HG03378 (cell line): ENCODE data around the gene PLEKHO1.

Source experiments
- ATAC-seq: cut with Tn5 transposase; IDR thresholded peaks from one replicate; pipeline ENCODE4 v1.9.1; 2021; ENCODE audit warnings: mild to moderate bottlenecking, moderate library complexity; ENCODE audit not compliant: unreplicated experiment

The PLEKHO1 gene

DNA sequence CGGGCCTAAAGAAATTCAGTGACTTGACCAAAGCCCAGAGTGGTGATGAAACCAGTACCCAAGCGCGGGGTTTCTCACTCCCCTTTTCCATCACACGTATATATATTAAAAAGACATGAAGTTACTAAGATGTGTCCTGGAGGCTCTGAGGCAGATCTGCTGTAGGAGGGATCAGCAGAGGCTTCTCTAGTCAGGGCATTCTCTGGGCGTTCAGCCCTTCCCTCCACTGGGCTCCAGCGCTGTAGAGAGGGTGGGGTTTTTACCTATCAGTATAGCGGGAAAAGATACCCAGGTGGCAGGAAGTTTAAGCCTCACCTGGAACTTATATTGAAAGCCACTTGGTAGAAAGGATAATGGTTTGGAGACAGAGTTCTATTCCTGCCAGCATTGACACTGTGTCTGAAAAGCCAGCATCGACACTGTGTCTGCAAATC is 862 bp upstream of the PLEKHO1 start:
- no peak for ATAC-seq

DNA sequence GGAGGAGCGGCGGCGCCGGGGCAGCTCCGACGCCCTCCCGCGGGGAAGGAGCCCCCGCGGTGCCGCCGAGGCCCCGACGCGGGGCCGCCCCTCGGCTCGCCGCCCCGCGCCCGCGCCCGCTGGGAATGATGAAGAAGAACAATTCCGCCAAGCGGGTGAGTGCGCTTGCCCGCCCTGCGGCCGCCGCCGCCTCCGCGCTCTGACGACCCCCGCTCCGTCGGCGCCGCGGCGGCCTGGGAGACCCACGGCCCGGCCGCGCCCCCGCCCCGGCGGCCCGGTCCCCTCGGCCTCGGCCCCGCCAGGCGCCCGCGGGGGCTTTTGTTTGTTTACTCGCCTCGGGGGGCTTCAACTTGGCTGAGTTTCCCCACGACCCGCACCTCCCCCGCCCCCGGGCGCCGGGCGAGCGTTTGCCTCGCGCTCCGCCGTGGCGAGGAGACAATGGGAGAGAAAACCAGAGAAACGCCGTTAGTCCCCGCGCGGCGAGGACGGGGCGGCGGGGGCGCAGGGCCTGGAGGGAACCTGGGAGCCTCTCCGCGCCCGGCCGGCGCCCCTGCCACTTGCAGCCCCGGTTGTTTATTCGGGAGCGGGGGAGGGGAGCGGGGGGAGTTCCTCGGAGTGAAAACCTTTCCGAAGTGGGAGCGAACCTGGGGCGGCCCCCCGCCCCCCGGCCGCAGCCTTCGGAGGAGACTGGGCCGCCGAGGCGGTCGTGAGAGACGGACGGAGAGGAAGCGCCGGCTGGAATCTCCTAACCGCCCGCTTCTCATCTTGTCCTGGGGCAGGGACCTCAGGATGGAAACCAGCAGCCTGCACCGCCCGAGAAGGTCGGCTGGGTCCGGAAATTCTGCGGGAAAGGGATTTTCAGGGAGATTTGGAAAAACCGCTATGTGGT is 661 bp downstream of the PLEKHO1 start:
- ATAC-seq, result no peak

DNA sequence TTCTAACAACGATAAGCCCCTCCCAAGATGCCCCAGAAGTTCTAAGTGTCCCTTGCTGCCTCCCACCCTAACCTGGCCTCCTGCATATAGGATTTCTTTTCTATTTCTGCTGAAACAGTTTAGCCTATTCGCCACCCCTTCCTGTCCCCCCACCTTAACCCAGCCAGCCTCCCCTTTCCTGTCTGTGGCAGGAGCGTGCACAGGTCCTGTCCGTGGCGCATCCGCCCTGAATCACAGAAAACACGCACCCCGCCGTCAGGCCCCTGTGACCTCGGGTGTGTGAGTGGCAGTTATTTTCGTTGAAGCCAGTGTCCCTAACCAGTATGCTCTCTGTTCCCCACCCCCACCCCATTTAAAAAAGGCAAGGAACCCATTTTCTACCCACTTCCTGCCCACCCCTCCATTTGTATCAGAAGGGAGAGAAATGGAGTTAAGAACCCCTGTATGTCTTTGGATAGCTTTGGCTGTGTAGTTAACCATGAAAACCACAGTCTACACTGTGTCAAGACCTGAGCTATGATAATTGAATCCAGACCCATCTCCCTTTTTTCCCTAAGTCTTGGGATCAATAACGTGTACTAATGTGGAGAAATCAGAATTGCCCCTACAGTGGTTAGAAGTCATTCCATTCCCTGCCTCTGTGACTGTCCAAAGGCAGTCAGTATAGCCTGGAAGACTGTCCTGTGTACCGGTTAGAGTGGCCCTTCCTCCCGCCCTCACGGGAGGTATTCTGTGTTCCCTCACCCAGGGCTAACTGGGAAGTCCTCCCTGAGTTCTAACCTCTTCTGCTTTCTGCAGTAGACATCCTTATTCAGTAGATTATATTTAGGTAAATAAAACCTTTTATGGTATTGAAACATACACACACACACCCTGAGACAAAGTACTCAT is 1.8 kb downstream of the PLEKHO1 start:
- no peak for ATAC-seq

DNA sequence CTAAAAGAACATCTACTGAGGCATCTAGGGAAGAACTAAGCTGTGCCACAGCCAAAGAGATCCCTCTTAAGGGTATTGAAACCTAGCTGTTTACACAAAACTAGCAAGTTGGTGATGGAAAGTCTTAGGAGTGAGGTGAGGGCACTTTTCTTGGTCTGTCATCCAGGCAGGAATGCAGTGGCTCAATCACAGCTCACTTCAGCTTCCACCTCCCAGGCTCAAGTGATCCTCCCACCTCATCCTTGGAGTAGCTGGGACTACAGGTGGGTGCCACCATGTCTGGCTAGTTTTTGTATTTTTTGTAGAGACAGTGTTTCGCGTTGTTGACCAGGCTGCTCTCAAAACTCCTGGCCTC is 2.4 kb downstream of the PLEKHO1 start:
- ATAC-seq, result no peak

DNA sequence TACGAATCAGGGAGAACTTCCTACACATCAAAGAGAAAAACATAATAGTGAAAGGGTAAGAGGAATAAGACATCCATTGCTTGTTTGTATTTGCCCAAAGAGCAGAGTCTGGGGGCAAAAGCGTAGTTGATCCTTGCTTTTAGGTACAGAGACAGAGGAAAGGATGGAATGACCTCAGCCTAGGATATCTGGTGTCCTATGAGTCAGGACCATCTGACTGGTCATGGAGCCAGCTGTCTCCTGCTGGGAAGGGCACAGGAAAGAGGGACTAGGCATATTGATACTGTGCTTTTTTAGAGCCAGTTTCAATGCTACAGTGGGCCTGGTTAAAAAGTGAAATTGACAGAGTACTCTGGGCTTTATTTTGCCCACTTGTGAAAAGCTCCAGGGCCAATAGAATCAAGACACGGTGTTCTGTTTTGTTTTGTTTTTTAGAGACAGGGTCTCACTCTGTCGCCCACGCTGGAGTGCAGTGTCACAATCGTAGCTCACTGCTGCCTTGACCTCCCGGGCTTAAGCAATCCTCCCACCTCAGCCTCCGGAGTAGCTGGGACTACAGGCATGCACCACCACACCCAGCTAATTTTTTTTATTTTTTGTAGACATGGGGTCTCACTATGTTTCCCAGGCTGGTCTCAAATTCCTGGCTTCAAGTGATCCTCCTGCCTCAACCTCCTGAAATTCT is 3.2 kb downstream of the PLEKHO1 start:
- ATAC-seq, result no peak

DNA sequence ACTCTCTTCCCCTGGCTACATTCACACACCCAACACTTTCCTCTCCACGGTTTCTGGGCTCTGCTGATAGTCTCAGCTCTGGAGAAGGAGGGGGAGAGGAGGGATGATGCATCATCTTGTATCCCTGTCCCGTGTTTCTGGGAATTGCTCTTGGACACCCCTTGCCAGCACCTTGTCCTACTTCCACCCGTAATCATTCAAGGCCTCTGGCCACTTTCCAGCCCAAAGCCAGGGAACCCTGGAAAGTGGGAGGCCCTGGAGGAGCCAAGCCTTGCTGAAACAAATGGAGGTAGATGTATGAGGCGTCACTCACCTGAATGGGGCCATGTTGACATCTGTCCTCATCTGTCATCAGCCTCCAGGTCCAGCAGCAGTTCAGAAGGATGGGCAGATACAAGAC is 4.4 kb downstream of the PLEKHO1 start:
- ATAC-seq, result no peak

DNA sequence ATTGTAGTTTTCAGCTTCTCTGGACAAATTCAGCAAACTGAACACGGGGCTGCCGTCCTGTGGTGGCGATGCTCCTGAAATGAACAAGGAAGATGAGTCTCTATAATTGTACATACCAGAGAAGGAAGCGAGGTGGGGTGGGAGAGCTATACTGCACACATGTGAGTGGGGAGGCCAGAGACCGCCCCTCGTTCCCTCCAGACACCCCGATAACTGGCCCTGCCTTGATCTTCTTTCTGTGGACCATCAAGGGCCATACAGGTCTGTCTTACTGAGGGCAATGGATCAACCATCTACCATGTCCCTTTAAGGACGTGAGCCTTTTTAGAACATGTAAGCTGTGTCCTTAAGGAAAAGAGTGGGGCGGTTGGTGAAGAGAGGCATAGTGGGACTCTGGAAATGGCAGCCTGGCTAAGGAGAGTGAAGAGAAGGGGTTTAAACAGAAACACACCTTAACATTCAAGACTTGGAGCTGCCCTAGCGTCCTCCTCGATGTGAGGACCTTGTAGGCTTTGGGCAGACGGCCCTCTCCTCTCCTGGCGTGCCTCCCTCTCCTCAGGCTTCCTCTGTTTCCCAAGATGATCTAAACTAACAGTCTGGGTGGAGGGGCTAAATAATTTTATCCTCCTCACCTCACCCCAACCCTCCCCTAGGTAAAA is 5.8 kb downstream of the PLEKHO1 start:
- no peak for ATAC-seq

DNA sequence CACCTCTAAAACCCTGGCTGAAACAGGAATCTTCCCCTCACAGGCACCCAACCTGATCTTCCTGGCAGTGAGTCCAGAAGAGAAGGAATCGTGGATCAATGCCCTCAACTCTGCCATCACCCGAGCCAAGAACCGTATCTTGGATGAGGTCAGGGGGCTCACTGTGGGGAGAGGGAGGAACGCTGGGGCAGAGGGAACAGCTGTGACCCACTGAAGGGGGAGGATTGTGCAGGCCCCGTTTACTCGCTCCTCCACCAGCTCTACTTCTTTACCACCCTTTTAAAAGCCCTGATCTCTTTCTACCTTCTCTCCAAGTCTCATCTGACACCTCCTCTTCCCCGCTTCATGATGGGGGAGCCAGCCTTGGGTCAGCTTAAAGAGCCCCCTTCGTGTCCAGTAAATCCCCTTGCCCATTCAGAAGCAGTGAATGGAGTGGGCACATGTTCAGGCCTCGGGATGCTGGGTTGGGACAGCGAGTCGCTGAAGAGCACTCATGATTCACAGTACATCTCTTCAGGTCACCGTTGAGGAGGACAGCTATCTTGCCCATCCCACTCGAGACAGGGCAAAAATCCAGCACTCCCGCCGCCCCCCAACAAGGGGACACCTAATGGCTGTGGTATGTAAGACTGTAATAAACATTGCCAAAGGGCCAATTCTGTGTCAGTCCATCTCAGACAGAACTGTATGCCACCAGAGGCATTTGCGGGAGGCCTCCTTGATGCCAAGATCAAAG is 7.3 kb downstream of the PLEKHO1 start:
- no peak for ATAC-seq

DNA sequence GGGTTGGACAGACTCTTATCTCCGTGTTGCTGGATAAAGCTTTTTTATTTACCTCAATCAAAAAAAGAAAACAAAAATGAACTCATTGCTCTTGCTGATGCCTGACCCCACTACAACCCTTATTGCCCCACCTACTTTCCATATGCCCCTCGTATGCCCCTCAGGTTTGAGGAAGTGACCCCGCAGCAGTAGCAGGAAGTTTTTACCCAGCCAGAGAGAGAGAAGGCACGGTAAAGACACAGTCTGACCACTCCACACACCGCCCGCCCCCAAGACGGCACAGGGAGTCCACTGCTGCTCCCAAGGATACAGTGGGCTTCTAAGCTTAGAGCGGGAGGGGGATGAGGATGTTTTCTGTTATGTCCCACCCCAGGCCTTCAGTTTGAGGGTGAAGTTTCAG is 9.8 kb downstream of the PLEKHO1 start:
- no peak for ATAC-seq

DNA sequence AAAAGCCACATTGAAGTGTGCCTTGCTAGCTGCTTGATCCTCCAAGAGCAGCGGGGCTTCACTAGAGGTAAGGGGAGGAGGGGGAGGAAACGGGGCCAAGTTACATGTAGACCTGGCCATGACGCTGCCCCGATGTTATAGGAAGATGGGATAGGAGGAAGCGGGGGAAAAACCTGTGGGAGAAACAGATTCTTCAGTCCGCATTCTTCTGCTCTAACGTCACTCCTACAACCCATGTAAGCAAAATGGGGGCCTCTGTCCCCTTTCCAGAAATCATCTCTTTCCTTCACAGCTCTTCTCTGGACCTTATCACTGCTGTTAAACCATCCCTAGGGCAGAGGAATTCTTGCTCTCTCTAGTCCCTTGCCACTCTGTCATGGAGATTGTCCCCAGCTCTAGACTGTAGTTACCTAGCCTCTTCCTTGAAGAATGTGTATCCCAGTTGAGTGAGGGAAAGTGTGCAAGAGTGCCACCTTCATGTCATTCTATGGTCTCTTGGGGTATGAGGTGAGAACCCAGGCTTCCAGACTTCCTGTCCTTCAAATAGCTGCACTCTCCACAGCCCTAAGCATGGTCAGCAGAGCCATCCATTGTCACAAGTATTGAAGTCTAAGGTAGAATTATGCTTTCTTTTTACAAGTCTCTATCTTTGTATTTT is 11.4 kb downstream of the PLEKHO1 start:
- no peak for ATAC-seq

DNA sequence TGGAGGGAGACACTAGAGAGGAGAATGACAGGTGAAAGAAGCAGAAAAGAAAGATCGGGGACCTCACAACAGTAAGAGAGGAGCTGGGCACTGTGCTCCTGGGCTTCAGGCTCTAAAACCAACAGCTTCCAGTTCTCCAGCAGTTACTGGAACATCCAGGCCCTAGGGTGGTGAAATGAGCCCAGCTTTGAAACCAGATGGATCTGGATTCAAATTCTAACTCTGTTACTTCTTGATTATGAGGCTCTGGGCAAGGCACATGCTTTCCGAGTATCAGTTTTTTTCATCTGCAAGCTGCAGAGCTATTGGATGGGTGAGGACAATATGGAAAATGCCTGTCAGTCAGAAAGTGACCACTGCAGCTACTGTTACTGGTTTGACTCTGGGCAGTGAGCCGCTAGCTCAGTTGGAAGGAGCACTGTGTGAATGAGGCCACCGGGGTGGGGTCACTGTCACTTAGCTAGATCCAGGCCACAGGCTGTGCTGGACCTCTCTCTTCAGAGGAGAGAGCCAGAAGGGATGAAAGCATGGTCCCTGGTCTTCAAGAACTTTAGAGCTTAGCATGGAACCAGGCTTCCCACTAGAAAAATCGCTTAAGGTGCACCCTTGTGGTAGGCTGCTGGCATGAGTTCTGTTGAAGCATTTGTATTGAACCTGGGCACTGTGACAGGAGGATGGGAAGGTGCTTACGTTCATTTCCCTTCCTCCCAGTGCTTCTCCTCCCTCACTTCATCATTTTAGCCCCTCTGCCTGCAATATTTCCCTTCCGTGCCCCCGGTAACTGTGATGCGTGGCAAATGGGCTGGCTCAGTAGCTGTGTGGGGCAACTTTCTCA is 12.2 kb downstream of the PLEKHO1 start:
- no peak for ATAC-seq

DNA sequence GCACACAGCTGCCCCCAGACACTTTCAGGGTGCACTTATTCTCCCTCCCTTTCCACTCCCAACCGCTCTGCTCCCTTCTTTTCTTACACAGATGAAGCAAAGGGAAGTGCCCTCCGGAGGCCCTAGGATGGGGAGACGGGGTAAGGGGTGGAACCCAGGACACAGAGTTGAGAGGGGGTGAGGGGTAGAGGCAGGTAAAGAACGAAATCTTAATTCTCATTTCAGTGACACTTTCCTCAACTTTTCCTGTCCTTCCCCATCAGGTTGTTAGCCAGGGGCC is 12.8 kb downstream of the PLEKHO1 start:
- ATAC-seq, result no peak

DNA sequence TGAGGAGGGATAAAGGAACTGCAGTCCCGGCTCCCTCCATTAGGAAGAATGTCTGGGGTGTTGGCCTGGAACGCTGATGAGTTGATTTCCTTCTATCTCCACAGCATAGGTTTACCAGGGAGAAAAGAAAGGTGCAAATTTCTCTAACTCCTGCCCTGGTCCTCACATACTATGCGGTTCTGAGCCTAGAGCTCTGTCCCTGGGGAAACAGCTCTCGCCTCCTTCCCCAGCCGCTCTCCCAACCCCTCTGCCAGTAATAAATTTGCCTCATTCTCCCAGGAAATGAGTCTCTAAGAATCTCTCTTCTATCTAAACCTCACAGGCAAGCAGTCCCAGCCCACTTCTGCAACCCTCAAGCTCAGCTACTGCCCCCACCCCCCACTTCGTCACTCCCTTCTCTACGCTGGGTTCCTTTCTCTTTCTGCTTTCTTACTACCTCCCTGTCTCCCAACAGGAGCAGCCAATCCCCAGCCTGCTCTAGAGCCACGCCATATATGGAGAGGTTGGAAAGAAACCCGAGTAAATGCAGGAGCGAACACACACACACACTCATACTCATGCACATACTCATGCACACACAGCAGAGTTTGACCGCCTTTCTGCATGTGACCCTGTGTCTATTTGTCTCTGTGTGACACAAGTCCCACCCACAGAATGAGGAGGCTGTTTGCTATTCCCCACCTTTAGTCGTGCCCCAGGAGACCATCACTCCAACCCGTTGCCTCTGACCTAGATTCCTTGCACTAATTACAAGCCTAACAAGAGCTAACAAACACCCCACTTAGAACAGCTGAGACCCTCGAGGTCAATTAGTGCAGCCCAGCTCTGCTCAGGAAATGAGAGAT is 13.4 kb downstream of the PLEKHO1 start:
- peak; percentile 34 for ATAC-seq

DNA sequence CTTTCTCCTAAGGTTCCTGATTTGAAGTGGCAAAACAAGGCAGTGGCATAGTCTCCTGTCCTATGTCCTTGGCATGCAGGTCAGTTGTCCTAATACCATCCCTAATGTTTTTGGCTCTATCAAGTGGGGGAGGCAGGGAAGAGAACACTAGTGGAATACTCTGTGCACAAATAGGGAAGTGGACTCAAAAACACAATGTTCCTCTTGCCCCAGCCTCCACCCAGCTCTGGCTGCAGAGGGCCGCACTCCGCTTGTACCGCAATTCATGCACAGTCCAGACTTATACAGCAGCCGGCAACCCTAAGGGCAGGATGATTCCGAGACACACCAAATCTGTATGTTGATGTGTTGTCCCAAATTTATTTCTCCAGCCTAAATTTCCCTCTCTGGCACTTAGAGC is 14.5 kb downstream of the PLEKHO1 start:
- ATAC-seq, result no peak

DNA sequence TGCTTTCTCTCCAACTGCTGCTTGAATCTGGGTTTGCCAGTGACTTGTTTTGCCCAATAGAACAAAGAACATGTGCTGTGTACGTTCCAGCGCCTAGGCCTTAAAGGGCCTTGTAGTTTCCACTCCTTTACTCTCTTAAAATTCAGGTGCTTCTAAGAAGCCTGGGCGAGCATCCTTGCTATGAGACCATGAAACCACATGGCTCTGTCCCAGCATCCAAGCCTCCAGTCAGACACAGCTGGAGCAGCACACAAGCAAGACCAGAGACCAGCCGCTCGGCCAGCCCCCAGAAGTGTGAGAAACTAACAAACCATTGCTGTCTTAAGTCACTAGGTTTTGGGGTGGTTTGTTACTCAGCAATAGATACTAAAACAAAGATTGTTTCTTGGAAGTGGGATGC is 15.1 kb downstream of the PLEKHO1 start:
- ATAC-seq, result no peak

DNA sequence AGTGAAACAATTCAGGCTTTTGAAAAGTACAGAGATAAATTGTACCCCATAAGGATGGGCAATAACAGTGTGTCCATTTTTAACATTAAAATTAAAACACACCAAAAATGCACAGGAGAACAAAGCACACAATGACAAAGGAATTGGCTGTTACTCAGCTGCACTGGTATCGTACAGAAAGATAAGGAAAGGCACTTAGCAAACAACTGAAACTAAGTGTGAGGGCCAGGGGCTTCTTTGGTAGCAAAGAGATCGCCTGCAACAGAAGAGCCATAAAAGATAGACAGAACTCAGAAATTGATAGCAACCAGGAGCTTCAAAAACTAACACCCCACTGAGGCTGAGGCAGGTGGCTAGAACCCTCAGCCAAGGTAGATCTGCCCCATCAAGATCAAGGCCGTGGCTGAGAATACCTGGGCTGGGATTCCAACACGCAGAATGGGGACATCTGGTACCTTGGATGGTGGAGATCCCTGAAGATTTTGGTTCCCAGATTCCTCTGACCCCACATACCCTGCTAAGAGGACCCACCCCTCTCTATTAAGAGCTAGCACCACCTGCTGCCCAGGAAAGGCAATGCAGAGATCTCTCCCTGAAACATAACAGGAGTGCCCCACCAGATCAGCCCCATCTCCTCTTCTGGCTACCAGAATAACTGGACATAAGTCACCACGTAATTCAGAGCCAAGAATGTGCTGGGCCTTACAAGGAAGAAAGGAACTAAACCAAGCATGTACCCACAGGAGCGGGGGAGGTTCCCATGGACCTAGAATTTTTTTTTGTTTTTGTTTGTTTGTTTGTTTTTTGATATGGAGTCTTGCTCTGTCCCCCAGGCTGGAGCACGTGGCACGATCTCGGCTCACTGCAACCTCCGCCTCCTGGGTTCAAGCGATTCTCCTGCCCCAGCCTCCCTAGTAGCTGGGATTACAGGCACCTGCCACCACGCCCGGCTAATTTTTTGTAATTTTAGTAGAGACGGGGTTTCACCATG is 16.2 kb downstream of the PLEKHO1 start:
- no peak for ATAC-seq
